22Rv1 (cell line): Measurements from ENCODE around the gene EFHC1.

Source experiments
- CTCF ChIP-seq: fragments of 450-650 bp; IDR thresholded peaks from 2 replicates; pipeline ENCODE4 v1.5.1; 2017; ENCODE audit warnings: mild to moderate bottlenecking
- ZFX ChIP-seq: fragments of 450-650 bp; IDR thresholded peaks from 2 replicates; pipeline ENCODE4 v1.6.1; 2017; ENCODE audit warnings: antibody characterized with exemption, borderline replicate concordance

GRCh38 chr6:52374247-52374646 is 45.9 kb upstream of the EFHC1 start:
- TF ChIP-seq CTCF (no peak), ZFX (no peak)
